NCI-H524 treated with DMSO at 0.1 percent for 48 hours (cell line): Measurements from ENCODE around the gene STK36.

ENCODE experiments used
- DNase-seq: peaks from one replicate; lab custom pipeline; 2025; lab: John Stamatoyannopoulos, UW

STK36 gene

GRCh38 chr2:218720048-218721041, 48.5 kb downstream of the STK36 start:
- DNase-seq: no peak

DNA sequence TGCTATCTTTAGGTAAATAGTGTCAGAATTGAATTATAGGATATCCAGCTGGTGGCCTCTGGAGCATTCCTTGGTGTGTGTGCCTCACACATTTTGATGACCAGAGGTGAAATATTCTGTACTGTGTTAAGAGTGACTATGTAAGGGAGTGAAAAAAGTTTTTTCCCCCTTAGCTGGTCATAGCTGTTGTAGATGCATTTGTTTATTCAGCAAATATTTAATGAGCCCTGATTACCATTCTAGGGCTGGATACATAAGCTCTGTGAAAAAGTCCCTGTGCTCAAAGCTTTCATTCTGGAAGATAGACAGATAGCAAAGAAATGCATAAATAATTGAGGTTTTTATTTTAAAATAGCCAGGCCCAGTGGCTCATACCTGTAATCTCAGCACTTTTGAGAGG, 49.6 kb downstream of the STK36 start:
- no peak for DNase-seq

GRCh38 chr2:218721934-218722333, 50.0 kb downstream of the STK36 start:
- DNase-seq: no peak

- no peak for DNase-seq
These were observed 50.5 kb downstream of the STK36 start for GRCh38 chr2:218722419-218722818.

DNA sequence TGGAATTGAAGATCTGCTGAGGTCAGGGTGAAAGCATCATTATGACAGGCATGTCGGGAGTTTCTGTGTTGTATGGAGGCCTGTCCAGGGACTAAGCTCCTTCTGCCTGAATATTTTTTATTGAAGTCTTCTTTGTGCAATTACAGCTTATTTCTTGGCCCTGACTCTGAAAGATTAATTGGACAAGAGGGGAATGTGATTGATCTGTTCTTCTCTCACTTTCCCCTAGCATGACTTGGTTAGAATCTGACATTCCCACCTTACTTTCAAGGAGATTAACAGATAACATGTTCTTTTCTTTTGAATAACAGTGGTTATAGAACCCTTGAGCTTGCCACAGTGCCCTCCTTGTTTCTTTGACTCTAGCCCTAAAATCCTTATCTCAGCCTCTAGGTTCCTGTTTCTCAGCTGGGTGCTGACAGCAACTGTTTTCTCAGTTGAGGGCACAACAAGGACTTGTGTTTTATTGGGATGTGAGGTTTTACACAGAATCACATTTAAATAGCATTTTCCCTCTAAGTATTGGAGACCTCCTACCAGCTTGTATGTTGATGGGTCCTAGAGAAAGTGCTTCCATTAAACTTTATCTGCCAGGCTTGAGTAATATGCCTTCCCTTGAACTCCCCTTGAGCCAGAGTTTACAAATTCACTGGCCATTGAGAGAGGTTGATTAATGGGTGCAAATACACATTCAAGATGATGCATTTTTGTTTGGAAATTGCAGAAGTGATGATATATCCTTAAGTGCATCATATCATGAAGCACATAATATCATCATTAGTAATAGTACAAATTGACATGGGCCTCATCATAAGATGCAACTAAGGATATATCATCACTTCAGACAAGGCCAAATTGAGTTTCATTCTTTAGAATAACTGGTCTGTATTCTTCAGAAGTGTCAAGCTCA, 51.2 kb downstream of the STK36 start:
- DNase-seq: no peak

DNA sequence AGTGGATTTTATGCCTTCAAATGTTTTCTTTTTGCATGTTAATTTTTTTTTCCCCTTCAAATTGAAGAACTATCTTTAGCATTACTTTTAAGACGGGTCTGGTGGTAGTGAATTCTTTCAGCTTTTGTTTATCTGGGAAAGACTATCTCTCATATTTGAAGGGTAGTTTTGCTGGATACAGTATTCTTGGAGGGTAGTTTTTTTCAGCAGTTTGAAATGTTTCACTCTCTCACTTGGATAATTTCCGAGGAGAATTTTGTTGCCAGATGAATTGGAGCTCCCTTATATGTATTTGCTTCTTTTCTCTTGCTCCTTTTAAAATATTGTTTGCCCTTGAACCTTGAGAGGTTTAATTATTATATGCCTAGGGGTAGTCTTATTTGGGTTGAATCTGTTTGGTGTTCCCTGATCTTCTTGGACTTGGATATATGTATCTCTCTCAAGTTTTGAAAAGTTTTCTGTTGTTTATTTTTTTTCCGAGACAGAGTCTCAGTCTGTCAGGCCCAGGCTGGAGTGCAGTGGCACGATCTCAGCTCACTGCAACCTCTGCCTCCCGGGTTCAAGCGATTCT, 54.2 kb downstream of the STK36 start:
- no peak for DNase-seq

DNA sequence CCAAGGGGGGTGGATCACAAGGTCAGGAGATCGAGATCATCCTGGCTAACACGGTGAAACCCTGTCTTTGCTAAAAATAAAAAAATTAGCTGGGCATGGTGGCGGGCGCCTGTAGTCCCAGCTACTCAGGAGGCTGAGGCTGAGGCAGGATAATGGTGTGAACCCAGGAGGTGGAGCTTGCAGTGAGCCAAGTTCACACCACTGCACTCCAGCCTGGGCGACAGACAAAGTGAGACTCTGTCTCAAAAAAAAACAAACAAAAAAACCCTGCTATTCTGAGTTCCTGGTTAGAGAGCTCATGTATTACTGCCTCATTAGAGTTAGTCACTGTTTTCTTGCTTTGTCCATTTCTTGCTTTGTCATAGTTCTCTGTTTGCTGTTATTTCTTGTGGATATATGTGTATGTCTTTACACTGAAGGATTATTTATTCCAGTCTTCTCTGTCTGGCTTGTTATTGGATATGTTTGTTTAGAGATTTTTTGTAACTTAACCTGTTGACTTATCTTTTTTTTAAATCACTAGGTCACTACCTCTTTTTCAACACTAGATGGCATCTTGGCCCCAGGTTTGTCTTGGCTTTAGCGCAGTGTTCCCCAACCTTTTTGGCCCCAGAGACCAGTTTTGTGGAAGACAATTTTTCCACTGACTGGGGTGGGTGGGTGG, 55.7 kb downstream of the STK36 start:
- no peak for DNase-seq

DNA sequence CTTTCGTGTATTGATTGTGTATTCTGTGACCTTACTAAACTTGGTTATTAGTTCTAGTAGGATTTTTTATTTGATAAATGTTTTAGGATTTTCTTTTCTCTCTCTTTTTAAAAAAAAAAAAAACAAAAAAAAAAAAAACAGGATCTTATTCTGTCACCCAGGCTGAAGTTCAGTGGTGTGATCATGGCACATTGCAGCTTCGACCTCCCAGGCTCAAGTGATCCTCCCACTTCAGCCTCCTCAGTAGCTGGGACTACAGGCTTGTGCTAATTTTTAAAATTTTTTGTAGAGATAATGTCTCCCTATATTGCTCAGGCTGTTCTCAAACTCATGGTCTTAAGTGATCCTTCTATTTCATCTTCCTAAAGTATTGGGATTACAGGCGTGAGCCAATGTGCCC, 57.8 kb downstream of the STK36 start:
- DNase-seq: no peak

GRCh38 chr2:218732052-218732760, 60.3 kb downstream of the STK36 start:
- no peak for DNase-seq

- no peak for DNase-seq
These were observed 60.9 kb downstream of the STK36 start for GRCh38 chr2:218732761-218733158.

GRCh38 chr2:218733171-218734021, 61.5 kb downstream of the STK36 start:
- DNase-seq: no peak

DNA sequence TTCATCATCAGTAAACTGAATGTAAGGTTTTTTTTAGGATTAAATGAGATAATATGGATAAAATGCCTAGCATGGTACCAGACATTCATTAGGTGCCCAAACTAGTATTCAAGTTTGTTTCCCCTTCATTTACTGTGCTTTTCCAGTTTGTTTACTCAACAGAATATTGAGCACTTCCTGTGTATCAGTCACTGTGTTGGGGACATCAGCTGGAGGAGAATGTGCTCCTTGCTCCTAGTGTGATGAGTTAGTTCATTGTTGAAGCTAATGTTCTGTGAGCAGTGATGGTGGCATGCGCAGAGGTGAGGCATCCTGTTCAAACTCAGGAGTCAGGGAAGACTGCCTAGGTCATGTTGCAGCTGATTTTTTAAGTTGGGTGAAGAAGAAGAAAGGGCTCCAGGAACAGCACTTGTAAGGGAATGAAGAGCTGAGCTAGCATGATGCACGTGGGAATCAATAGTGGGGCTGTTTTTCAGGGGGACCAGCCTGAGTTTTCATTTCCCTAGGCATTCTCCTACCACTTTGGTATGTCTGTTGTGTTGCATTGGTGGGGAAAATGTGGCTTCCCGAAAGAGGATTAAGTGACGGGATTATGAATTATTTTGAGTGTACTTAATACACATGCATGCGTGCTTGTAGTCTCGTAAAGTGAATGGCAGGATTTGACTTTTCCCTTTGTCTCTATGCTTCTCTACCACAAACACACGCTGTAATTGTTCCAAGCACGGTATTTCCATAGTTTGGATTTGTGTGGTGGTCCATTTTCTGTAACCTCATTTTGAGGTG, 62.5 kb downstream of the STK36 start:
- peak; percentile 2 for DNase-seq

GRCh38 chr2:218736531-218736930, 64.6 kb downstream of the STK36 start:
- DNase-seq: no peak

DNA sequence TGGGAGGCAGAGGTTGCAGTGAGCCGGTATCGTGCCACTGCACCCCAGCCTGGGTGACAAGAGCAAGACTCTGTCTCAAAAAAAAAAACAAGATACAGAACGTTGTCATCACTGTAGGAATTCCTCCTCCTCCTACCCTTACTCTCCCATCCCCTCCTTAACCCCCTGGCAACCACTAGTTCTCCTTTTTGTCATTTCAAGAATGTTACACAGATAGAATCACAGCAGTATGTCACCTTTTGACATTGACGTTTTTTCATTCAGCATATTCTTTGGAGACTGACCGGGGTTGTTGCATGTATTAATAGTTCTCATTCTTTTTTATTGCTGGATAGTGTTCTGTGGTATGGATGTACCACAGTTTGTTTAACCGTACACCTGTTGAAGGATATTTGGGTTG, 71.2 kb downstream of the STK36 start:
- DNase-seq: no peak

GRCh38 chr2:218744615-218745014, 72.7 kb downstream of the STK36 start:
- DNase-seq: no peak

DNA sequence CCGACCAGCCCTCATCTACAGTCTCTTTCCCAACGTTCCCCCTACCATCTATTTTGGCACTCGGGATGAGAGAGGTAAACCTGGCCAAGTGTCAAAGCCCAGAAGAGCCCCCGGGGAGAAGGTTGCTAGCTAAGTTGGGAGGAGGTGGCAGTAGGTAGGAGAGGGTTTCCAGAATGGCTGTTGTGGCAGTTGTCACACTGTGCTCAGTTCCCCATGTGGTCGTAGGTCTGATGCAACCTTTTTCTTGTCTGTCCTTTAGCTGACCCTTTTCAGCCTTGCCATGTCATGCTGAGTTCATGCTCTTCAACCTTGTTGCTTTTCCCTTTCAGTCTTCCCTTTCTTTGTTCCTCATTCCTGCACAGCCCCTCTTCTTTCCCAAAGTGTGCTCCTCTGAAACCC, 73.3 kb downstream of the STK36 start:
- no peak for DNase-seq

- DNase-seq: no peak
These were observed 73.9 kb downstream of the STK36 start for GRCh38 chr2:218745559-218746469.

- no peak for DNase-seq
These were observed 74.5 kb downstream of the STK36 start for GRCh38 chr2:218746470-218746795.

DNA sequence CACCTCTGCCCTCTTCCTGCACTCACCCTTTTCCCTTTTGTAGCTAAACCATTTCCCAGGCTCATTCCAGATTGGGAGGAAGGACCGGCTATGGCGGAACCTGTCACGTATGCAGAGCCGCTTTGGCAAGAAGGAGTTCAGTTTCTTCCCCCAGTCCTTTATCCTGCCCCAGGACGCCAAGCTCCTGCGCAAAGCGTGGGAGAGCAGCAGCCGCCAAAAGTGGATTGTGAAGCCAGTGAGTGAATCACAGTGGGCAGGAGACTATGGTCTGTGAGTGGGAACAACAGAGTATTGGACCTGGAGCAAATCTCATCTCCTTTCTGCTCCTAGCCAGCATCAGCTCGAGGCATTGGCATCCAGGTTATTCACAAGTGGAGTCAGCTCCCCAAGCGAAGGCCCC, 75.1 kb downstream of the STK36 start:
- DNase-seq: no peak
